Inflammatory macrophage treated with lipopolysaccharide for 1 hour (primary cell): ENCODE results near the gene KIF25.
"Not testable (repeated sequence)": the region's sequence is repeated elsewhere in the genome, so short reads cannot be mapped to it uniquely, and the experiment has no call there.

Experiments used
- DNase-seq, 2 donors: peaks; one replicate each; pipeline ENCODE4 v3.0.0-alpha.2; 2020 to 2022

KIF25 gene

DNA sequence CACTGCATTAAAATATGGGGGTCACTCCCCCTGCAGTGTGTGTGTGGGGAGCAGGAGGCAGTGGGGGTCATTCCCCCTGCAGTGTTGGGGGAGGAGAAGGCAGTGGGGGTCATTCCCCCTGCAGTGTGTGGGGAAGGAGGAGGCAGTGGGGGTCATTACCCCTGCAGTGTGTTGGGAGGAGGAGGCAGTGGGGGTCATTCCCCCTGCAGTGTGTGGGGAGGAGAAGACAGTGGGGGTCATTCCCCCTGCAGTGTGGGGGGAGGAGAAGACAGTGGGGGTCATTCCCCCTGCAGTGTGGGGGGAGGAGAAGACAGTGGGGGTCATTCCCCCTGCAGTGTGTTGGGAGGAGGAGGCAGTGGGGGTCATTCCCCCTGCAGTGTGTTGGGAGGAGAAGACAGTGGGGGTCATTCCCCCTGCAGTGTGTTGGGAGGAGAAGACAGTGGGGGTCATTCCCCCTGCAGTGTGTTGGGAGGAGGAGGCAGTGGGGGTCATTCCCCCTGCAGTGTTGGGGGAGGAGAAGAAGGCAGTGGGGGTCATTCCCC lies 21.3 kb upstream of the KIF25 start:
- not testable (repeated sequence) for DNase-seq

DNA sequence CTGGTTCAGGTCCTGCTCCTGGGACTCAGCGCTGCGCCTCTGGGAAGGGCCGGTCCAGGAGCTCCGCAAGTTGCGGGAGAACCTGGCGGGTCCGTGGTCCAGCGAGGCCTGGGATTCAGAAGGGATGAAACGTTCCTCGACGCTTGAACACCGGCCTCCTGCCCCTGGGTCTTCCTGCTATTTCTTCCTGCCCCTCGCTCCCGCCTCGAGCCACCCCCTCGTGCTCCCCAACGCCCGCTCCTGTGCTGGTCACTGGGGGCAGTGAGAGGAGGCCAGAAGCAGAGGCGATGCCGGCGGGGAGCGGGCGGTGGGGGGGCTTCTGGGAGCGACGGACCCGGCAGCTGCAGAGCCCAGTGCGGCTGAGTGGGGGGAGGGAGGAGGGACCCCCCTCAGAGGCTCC lies 20.8 kb upstream of the KIF25 start:
- DNase-seq = no peak

DNA sequence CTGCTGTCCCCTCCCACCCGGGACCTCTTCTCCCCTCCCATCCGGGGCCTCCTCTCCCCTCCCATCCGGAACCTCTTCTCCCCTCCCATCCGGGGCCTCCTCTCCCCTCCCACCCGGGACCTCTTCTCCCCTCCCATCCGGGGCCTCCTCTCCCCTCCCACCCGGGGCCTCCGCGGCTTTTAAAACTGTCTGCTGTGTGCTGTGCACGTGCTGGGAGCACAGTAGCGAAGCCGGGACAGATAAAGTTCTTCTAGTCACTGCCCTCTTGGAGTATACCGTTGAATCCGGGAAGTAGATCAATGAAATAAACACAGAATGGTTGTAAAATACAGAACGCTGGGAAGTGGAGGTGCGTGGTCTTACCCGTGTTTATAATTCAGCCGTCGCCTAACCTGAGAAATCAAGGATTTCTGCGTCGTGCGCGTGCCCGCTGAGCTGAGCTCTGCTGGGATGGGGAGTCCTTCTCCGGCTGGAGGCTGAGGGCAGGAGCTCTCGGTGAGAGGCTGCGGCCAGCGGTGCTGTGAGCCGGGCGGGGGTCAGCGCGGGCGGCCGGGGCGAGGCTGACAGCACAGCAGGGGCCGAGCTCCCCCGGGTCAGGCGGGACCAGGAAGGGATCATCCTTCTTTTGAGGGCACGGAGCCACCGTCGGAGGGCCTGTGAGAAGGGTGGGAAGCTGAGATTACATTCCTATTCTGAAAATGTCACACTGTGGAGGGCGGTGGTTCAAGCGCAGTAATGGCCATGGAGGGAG lies 19.6 kb upstream of the KIF25 start:
- no peak for DNase-seq

DNA sequence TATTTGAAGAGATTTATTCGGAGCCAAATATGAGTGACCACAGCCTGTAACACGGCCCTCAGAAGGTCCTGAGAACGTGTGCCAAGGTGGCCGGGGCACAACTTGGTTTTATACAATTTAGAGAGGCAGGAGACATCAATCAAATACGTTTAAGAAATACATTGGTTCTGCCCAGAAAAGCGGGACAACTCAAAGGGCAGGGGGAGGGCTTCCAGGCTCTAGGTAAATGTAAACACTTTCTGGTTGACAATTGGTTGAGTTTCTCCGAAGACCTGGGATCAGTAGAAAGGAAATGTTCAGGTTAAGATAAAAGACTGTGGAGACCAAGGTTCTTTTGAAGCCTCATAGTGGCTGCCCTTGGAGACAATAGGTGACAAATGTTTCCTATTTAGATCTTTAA lies 18.9 kb upstream of the KIF25 start:
- no peak for DNase-seq

DNA sequence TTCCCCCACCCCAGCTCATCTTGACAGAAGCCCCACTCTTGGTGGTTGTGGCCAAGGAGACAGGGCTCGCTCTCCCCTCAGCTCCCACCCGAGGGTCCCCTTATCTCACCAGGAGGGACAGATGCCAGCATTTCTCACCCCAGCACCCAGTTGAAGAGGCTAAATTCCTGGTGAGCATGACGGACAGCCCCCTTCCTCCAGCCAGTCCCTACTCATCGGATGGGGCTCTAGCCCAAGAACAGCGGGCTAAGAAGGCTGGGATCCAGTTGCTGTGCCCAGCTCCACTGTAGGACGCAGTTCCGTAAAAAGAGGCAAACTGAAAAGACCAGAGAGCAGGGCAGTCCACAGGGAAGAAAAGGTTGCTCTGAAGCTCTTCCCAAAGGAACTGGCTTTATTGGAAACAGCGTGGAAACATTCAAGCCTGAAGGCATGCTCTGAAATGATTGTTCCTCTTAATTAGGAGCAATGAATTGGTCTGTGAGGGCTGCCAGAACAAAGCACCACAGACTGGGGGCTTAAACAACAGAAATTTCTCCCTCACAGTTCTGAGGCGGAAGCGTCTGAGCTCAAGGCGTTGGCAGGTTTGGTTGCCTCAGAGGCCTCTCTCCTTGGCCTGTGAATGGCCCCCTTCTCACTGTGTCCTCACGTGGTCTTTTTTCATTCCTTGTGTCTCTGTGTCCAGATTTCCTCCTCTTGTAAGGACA lies 17.9 kb upstream of the KIF25 start:
- no peak for DNase-seq

DNA sequence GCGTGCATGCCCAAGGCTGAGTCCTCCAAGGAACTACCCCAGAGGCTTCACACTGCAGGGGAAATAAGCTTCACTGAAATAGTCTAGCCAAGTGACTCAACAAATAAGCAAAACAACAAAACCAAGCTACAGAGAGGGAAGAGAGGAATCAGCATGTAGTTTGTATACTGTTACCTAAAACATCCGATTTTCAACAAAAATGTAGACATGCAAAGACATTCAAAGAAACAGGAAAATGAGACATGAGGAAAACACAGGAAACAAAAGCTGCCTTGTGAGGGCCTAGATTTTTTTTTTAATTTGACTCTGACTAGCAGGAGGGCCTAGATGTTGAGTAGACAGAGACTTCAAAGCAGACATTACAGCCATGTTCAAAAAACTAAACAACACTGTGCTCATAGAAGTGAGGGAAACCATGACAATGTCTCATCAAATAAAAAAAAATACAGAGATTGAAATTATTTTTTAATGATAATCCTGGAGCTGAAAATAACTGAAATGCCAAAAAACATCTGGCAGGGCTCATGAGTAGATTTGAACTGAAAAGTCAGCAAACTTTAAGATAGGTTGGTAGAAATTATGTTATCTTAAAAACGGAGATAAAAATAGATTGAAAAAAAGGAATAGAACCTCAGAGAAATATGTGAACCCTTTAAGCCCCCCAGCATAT lies 16.4 kb upstream of the KIF25 start:
- no peak for DNase-seq

DNA sequence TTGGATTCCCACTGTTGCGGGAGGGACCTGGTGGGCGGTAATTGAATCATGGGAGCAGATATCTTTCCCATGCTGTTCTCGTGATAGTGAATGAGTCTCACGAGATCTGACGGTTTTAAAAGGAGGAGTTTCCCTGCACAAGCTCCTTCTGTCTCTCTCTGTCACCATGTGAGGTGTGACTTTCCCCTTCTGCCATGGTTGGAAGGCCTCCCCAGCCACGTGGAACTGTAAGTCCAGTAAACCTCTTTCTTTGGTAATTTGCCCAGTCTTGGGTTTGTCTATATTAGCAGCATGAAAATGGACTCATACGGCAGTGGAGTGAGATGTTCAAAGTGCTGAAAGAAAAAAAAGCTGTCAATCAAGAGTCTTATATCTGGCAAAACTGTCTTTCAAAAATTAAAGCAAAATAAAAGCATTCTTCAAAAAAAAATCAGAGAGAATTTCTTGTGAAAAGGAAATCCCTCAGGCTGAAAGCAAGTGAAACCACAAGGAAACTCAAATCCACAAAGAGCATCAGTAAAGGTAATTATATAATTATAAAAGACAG lies 15.5 kb upstream of the KIF25 start:
- DNase-seq = no peak

DNA sequence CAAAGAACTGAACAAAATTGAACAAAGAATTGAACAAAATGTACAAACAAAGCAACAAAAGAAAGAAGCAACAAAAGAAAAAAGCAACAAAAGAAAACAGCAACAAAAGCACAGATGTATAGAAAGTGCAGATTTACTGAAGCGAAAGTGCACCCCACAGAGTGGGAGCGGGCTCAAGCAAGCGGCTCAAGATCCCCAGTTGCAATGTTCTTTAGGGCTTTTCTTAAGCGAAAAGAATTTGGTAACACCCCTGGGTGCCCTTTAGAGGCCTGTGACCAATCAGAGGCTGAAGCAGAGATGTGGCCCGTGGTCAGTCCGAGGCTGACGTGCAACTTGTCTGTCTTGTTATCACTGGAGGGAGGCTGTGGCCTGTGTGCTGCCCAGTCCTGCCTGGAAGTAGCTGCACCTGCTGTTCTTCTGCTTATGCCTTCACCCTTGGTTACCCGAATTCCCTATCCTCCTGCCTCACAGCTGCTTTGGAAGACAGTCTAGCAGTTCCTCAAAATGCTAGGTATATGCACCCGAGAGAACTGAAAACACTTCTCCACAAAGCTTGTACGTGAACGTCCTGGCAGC lies 13.2 kb upstream of the KIF25 start:
- no peak for DNase-seq

DNA sequence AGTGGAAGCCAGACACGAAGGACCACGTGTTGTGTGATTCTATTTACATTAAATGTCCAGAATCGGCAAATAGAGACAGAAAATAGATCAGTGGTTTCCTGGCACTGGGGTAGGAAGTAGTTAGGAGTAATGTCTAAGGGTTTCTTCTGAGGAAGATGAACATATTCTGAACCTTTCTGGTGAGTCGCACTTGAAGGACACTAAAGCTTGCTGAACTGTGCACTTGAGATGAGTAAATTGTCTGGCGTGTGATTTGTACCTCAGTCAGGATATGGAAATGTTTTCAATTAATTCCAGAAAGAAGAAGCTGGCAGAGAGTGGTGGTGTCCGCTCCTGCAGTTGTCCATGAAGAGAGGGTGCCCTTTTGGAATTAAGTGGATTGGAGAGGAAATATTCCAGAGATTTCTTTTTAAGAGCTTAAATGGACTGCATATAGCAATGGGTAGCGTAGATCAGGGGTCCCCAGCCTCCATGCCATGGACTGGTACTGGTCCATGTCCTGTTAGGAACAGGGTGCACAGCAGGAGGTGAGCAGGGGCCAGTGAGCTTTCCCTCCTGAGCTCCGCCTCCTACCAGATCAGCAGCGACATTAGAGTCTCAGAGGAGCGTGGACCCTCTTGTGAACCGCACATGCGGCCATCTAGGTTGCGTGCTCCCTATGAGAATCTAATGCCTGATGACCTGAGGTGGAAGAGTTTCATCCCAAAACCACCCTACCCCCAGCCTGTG lies 12.4 kb upstream of the KIF25 start:
- no peak for DNase-seq

DNA sequence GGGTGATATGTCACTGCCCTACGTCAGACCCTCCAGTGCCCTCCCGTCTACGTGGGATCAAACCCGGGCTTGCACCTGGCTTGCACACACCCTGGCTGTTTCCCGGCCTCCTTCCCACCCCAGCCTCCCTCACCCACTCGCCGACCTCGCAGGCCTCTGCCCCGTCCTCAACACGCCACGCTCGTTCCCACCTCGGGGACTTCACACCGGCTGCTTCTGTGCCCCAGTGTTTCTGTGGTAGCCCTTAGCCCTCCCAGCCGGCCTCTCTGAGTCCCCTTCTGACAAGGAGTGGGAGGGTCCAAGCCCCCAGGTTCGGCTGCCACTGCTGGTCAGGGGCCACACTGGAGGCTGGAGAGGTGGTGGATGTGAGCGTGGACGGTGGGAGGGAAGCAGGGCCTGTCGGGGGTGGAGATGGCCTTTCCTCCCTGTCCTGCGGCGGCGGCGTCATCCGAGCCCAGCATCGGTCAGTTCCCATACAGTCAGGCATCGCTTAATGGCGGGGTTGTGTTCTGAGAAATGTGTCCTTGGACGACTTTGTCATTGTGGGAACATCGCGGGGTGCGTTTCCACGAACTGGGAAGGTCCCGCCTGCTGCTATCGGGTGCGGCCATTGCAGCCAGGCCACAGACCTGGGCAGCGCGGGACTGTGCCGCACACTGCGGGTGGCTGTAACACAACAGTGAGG lies 11.4 kb upstream of the KIF25 start:
- DNase-seq = no peak

DNA sequence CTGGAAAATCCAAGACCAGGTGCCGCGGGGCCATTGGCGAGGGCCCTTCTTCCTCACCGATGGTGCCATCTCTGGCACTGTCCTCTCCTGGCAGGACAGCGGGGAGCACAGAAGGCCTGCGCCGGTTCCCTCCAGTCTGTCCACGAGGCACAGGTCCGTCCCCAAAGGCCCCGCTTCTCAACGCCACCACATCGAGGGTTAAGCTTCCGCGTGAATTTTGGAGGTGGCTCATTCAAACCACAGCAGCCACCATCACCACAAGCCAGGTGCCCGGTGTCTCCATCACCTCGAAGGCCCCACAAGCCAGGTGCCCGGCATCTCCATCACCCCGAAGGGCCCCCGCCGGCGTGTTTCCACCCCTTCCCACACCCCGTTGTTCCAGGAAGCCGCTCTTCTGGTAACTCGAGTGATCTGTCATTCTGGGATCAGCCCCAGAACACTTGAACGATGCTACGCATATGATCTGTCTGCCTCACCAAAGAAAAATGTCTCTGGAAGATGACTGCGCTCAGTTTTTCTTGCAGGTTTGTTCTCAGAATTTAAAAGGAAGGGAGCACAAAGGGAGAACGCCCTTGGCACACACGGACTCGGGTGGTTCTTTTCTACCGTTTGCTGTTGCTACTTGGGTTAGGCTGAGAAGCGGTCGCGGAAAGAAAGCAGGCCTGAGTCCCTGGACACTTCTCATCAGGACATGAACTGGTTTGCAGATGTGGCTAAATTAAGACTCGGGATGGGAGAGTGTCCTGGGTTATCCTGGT lies 9.9 kb upstream of the KIF25 start:
- DNase-seq = no peak

DNA sequence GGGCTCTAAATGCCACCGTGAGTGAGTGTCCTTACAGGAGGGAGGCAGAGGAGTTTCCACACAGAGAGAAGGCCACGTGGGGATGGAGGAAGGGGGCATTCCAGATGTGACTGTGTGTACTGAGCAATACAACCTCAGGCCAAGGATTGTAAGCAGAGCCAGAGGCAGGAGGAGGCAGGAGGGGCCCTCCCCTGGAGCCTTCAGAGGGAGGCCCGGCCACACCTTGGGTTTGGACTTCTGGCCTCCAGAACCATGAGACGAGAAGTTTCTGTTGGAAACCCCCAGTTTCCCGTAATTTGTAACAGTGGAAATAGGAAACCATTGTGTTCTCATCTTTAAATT lies 9.3 kb upstream of the KIF25 start:
- no peak for DNase-seq

DNA sequence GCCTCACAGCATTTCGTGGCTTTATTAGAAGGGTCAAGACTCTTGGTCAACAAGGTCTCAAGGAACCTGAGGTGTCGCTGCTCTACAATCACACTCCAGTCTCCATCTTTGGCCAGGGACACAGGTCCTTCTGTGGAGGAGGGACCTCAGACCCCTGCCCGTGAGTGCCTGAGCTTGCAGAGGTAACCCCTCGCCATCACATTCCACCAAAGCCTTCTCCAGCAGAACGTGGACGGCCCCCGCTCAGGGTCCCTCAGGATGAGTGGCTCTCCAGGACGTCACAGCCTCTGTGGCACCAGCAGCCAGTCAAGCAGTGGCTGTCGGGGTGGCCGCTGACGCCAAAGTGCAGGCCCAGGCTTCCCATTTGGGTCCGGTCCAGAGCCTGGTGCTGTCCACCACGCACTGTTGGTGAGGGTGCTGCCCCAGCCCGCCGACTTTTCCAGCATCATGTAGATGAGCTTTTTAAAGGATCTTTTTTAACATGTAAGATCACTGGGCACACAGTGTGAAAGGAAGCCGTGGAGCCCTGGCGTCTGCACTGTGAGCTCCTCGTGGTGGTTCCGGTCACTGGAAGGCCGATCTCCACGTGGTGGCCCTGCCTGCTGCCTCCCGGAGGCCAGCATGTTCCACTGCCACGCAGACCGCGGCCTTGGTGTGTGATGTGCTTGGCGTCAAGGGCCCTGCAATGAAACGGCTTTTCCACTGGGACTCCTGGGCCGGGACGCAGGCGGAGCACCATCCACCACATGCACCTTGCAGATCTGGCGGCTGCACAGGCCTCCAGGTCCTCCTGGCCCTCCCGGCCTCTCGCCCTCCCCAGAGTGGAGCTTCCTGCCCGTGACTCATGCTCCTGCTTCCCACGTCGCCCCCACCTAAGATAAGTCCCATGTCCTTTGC lies 8.3 kb upstream of the KIF25 start:
- DNase-seq = no peak

DNA sequence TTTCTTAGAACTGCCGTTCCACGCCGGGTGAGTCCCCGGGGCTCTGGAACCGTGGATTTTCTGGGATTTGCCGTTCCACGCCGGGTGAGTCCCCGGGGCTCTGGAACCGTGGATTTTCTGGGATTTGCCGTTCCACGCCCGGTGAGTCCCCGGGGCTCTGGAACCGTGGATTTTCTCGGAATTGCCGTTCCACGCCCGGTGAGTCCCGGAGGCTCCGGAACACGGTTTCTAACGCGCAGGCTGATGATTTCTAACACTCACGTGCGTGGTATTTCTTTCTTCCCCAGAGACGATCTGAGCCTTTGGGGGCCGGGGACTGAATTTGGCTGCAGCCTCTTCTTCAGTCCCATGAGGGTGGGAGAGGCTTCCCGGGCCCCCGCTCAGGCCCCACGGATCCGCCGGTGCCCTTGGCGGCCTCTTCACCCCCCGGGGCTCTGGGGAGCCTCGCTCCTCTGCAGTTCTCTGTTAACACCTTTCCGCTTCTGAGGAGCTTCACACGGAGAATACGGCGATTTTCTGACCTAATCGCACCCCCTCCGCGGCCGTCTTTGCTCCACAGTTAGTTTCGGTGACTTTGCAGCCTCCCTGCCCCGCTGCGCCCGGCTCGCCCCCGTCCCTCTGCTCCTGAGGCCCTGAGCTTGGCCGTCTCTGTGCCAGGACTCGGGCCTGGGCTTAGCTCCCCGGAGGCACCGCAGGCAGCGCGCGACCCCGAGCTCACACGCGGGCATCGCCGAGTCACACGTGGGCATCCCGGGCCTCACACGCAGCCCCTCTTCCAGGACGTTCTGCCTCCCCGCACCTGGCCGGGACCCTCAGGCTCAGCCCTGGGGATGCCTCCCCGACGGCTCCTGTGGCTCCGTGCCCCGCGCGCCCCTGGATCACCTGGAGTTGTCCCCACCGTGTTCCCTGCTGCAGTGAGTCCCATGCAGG lies 7.2 kb upstream of the KIF25 start:
- no peak for DNase-seq

DNA sequence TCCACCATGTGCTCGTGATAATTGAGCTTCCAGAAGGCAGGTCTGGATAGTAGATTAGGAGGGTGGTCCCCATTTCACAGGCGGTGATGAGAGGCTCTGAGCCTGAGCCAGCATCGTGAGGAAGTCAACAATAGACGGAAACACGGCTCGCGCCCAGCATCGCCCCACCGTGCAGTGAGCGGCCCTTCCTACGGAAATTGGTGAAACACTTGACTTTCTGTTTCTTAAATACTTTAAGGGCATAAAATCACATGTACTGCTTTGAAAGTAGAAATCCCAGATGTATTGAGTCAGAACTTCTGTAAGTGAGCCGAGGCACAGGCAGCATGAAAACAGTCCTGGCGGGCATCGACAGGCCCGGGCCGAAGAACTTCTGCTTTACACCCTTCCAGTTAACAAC lies 4.3 kb upstream of the KIF25 start:
- DNase-seq = no peak

DNA sequence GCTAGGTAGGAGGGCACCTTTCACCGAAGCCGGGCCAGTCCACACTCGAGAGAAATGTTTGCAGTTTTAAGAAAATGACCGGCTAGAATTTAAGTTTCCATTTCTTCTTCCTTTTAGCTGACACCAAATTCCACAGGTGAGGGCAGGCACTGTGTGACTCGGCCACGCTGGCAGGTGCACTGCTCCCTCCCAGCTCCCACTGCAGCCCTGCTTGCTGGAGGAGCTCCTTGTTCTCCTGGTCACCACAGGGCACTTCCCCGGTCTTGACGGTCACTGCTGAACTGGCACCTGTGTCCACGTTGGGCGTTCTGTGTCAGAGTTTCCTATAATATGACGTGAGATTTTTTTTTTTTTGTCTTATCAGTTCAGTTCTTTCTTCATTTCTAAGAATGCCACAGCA lies 3.6 kb upstream of the KIF25 start:
- no peak for DNase-seq

DNA sequence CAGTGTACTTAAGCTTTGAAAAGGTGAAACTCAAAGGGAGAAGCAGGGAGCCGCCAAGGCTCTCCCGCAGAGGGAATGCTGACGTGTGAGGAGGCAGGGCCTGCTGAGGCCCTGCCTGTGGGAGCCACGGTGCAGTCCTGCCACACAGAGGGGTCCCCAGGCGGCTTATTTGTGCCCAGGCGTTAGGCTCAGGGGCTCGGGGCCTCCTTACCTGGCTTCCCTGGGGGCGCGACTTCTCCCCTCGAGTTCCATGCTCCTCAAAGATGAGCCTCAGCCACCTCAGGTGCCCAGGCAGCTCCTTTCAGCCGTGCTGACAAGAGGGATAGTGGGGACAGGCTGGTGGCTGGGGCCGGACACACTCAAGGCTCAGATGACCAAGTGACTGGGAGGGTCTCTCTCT lies 2.2 kb upstream of the KIF25 start:
- DNase-seq = no peak

DNA sequence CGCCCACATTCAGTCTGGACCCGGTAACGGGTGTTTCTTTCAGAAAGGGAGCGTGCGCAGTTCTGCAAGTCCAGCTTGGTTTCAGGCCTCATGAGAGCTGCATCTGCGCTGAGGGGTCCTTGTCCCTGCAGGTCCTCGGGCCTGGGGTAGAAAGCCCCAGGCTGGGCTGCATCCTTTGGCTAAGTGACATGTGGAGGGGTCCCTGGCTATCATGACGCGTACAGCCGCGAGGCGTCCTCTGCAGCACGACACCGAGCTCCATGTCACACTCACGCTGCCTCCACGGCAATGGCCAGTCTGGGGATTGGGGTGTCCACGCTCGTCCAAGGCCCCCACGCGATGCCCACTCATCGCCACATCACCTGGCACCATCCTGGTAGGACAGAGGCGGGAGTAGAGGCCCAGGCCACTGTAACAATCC lies 1.7 kb upstream of the KIF25 start:
- DNase-seq = no peak
